IPS-NIHi11 (cell line): Measurements from ENCODE around the gene METTL16.
"Not testable (repeated sequence)": the region's sequence is repeated elsewhere in the genome, so short reads cannot be mapped to it uniquely, and the experiment has no call there.

ENCODE experiments used
- DNase-seq: peaks from one replicate; pipeline ENCODE4 v3.0.0; 2012; ENCODE audit warnings: mixed read lengths, low spot score

The METTL16 gene

DNA sequence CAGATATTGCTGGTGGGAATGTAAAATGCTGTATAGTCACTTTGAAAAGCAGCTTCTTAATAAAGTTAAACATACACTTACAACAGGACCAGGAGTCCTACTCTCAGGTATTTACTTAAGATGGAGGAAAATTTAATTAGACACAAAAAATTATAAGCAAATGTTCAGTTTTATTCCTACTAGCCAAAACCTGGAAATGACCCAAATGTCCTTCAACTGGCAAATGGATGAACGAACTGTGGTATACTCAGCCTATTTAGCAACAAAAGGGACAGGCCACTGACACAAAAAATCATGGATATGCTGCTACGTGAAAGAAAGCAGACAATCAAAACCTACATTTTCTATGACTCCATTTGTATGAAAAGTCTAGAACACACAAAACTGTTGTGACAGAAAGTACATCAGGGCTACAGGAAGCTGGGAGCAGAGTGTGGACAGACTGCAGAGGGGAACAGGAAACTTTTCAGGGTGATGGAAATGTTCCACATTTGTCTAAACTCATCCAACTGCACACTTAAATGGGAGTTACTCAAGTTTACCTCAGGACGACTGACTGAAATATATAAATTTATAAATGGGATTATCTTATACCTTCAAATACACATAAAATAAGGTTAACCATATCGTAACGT is 61.6 kb downstream of the METTL16 start:
- DNase-seq, result no peak

GRCh38 chr17:2449486-2449885 is 62.2 kb downstream of the METTL16 start:
- DNase-seq, result no peak

- not testable (repeated sequence) for DNase-seq
Observed at GRCh38 chr17:2447479-2447878, 64.2 kb downstream of the METTL16 start.

DNA sequence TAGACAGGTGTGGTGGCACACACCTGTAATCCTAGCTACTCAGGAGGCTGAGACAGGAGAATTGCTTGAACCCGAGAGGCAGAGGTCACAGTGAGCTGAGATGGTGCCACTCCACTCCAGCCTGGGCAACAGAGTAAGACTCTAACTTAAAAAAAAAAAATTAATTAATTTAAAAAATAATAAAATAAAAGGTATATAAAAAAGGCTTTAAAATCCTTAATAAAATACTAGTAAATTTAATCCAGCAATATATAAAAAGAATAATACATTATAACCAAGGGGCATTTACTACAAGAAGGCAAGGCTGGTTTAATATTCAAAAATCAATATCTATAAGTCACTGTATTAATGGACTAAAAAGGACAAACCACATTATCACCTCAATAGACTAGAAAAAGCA is 66.0 kb downstream of the METTL16 start:
- no peak for DNase-seq

DNA sequence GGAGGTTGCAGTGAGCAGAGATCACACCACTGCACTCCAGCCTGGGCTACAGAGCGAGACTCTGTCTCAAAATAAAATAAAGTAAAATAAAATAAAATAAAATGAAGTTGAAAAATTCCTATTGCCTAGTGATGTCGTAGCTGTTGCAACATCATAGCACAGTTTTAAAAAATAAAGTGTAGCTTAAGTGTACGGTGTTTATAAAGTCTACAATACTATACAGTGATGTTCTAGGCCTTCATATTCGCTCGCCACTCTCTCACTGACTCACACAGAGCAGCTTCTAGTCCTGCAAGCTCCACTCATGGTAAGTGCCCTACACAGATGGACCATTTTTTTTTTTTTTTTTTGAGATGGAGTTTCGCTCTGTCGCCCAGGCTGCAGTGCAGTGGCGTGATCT is 67.3 kb downstream of the METTL16 start:
- DNase-seq, result no peak

GRCh38 chr17:2442166-2442565 is 69.5 kb downstream of the METTL16 start:
- no peak for DNase-seq

- DNase-seq, result no peak
Observed at GRCh38 chr17:2440930-2441329, 70.8 kb downstream of the METTL16 start.

GRCh38 chr17:2439997-2440396 is 71.7 kb downstream of the METTL16 start:
- DNase-seq, result not testable (repeated sequence)

DNA sequence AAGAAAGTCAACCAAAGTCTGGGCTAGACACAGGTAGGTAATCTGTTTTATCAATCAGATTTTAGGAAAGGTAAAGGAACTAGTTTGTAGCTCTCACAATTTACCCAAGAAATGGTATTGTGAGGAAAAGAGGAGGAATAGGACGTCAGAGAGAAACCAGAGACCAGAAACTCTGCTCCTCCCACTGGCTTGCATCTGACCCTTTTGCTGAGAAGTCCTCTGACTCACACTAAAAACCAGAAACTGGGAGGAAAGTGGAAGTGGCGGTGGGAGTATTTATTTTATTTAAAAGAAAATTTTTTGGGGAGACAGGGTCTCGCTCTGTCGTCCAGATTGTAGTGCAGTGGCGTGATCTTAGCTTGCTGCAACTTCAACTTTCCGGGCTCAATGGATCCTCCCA is 72.9 kb downstream of the METTL16 start:
- no peak for DNase-seq

- no peak for DNase-seq
Observed at GRCh38 chr17:2436316-2436905, 75.3 kb downstream of the METTL16 start.

DNA sequence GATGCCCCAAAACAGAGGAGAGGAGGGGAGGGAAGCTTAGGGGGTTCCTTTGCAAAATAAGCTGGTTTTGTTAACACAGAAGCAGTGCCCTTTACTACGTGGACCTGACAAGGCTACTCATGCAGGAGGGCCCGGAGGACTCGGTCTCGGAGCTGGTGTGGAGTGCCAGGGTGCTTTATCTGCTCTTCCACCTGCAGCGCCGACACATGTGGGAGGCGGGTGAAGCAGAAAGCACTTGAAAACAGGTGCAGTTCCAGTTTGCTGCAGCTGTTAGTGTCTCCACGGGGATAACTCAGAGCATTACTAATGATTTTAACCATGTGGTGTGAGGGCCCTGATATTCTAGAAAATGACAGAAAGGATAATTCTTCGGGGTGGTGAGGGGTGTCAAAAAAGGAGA is 75.8 kb downstream of the METTL16 start:
- no peak for DNase-seq

- peak; percentile 50 for DNase-seq
Observed at GRCh38 chr17:2435181-2435741, 76.4 kb downstream of the METTL16 start.

DNA sequence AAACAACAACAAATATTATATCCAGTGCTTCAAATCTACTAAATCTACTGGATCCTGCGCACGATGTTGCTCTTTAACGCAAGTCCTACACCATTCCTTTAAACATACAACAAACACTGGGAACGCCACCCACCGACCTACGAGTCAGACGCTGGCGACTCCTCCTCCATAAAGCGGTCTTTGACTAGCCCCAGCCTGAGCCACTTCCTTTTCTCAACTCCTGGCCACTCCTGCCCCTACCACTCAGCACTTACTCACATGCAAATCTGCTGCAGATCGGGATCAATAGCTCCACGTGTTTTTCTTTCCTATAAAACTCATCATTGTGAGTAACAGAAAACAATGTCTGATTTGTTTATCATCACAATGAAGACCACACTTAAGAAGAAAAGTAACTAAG is 78.0 kb downstream of the METTL16 start:
- DNase-seq, result peak; percentile 40

DNA sequence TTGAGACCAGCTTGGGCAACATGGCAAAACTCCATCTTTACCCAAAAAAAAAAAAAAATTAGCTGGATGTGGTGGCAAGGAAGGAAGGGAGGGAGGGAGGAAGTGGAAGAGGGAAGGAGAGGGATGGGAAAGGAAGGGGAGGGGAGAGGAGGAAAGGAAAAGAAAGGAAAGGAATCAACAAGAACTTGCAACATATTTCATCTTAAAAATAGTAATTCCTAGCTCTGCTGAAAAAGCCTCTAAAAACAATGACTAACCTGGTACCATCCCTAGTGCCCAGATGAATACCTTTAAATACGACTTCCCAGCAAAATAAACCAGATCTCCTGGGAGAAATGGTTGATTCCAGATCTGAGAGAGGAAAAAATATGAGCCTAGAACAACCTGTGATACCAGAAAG is 83.8 kb downstream of the METTL16 start:
- DNase-seq, result no peak

DNA sequence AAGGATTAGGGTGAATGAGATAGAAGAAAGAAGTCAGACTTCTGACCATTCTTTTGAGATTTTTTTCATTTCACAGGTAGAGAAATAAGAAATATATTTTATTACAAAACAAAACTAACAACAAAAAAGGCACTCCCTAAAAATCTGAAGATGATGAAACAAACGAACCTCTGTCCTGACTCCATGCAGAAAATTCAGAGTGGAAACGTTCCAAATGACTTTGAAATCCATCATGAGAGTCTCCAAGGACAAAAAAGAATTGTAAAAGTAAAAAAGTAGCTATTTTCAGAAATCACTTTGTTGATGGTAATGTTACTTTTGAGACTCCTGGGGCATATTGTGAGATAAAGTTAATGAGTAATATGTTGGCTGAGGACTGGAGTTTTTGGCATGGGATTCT is 84.5 kb downstream of the METTL16 start:
- DNase-seq, result no peak

- DNase-seq, result no peak
Observed at GRCh38 chr17:2423271-2423670, 88.4 kb downstream of the METTL16 start.

DNA sequence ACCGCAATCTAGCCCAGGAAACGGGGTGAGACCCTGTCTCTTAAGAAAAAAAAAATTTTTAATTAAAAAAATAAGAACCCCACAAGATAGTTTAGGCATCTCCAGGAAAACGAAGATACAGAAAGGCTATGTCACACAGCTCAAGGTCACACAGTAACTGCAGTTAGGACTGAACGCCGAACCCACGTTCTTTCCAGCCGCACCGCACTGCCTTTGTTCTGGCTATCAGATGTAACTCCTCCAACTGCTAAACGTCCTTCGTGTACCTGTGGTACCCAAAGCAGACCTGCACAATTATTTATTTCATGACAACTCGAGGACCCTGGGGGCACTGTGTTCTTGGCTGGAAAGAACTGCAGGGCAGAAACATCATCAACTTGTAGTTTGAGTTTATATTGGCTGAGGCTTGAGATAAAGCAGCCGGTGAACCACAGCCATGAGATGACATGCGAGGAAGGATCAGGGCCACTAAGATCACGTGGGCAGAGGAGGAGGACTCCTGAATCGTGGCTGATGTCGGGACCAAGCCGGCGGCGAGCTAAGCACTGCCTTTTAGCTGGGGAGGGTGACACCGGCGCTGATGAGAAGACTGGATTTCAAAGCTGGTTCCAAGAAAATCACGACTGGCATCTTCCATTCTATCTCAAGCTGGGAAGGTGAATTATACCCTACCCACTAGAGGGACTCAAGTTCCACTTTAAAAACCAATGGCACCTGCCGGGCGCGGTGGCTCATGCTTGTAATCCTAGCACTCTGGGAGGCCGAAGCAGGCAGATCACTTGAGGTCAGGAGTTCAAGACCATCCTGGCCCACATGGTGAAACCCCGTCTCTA is 90.2 kb downstream of the METTL16 start:
- DNase-seq, result no peak

- DNase-seq, result no peak
Observed at GRCh38 chr17:2420176-2420575, 91.5 kb downstream of the METTL16 start.

- no peak for DNase-seq
Observed at GRCh38 chr17:2419486-2419885, 92.2 kb downstream of the METTL16 start.

- no peak for DNase-seq
Observed at GRCh38 chr17:2418572-2418971, 93.1 kb downstream of the METTL16 start.

DNA sequence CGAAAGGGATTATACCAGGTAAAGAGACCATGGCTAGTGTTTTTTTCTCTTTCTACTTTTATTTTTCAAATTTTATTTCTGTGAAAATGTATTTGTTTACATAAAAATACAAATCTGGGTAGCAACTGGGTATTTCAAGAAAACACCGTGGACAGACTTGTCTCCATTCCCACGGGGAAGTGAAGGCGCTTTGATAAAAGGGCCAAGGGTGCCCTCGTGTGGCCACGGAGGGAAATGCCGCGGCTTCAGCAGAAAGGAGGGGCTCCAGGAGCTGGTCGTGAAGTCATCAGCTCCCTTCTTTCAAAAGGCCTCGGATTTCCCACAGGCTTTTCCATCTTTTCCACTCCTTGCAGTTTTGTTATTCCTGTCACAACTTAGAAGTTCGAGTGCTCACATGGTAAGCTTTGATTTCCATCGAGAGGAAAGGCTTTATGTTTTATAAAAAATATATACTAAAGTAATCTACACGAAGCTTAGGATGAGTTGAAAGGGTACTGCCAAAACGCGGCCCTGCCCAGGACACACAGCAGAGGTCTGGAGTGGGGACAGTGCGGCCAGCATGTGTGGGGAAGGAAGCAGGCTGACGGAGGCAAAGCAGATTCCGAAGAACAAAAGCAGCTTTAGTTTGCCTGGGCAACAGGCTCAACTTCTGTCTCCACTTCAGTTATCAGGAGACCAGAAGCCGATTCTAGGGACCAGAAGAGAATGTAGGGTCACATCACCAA is 95.5 kb downstream of the METTL16 start:
- peak; percentile 85 for DNase-seq

DNA sequence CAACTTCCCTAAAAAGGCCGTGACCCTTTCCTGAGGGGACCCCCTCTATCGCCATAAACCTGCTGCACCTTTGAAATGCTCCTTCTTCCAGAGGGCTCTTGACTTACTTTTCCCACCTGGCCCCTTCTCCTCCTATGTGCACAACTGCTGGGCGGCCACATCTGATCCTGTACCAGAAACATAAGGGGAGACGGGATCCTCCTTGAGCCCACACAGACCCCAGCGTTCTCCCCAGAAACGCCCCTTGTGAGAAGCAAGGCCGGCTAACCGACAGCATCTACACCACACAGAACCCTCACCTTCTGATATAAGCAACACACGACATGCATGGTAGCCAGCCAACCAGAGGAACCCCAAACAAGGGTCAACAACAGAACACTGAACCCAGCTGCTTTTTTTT is 96.6 kb downstream of the METTL16 start:
- no peak for DNase-seq
